ENCODE measurements around the gene PRRT1.
"Not testable (repeated sequence)": the region's sequence is repeated elsewhere in the genome, so short reads cannot be mapped to it uniquely, and the experiment has no call there.

Gene PRRT1

GRCh38 chr6:32190911-32191677 is 39.4 kb upstream of the PRRT1 start:
- H3K4me1 ChIP-seq (ENCODE audit: insufficient read depth, low read length): peaks cover 35% of the 10 kb centered on the region
- H3K36me3 ChIP-seq (ENCODE audit: insufficient read depth, low read length): 0 out of 2 replicates have a peak, but pooled peaks cover 3% of the 10 kb centered on the region
- no peaks in the 10 kb centered on the region for H3K9me3 ChIP-seq (ENCODE audit: control insufficient read depth, insufficient read depth, low read length)
- no peak overlapping the region; the same call in 1 of the 2 replicates for H3K9ac ChIP-seq (ENCODE audit: low read depth, low read length)

- H3K9me3 ChIP-seq (ENCODE audit: control insufficient read depth, insufficient read depth, low read length): no peaks in the 10 kb centered on the region
- 0 out of 2 replicates have a peak, but pooled peaks cover 3% of the 10 kb centered on the region for H3K36me3 ChIP-seq (ENCODE audit: insufficient read depth, low read length)
- peaks cover 38% of the 10 kb centered on the region for H3K4me1 ChIP-seq (ENCODE audit: insufficient read depth, low read length)
- peak within 1 kb of the TSS; percentile 77 for H3K9ac ChIP-seq (ENCODE audit: low read depth, low read length)
These were observed 38.5 kb upstream of the PRRT1 start, which contains the start of gene PBX2 for GRCh38 chr6:32190054-32190851. Gene PBX2, minus strand, starts transcription at chr6:32190202. Its CDS starts 287 bp downstream, at chr6:32189915.

- H3K9me3 ChIP-seq (ENCODE audit: control insufficient read depth, insufficient read depth, low read length): no peaks in the 10 kb centered on the region
- 0 out of 2 replicates have a peak, but pooled peaks cover 3% of the 10 kb centered on the region for H3K36me3 ChIP-seq (ENCODE audit: insufficient read depth, low read length)
- H3K4me1 ChIP-seq (ENCODE audit: insufficient read depth, low read length): peaks cover 36% of the 10 kb centered on the region
- peak overlapping the region; percentile 77; the same call in 1 of the 2 replicates for H3K9ac ChIP-seq (ENCODE audit: low read depth, low read length)
These were observed 38.0 kb upstream of the PRRT1 start for GRCh38 chr6:32189742-32190053.

GRCh38 chr6:32189069-32189741 is 37.5 kb upstream of the PRRT1 start:
- H3K9ac ChIP-seq (ENCODE audit: low read depth, low read length): peak overlapping the region; percentile 77
- H3K36me3 ChIP-seq (ENCODE audit: insufficient read depth, low read length): 0 out of 2 replicates have a peak, but pooled peaks cover 3% of the 10 kb centered on the region
- no peaks in the 10 kb centered on the region for H3K9me3 ChIP-seq (ENCODE audit: control insufficient read depth, insufficient read depth, low read length)
- peaks cover 31% of the 10 kb centered on the region for H3K4me1 ChIP-seq (ENCODE audit: insufficient read depth, low read length)

- H3K9me3 ChIP-seq (ENCODE audit: control insufficient read depth, insufficient read depth, low read length): no peaks in the 10 kb centered on the region
- peak overlapping the region; percentile 77 for H3K9ac ChIP-seq (ENCODE audit: low read depth, low read length)
- 0 out of 2 replicates have a peak, but pooled peaks cover 3% of the 10 kb centered on the region for H3K36me3 ChIP-seq (ENCODE audit: insufficient read depth, low read length)
- H3K4me1 ChIP-seq (ENCODE audit: insufficient read depth, low read length): peaks cover 26% of the 10 kb centered on the region
These were observed 36.8 kb upstream of the PRRT1 start for GRCh38 chr6:32188381-32189068.

GRCh38 chr6:32187725-32188380 is 36.1 kb upstream of the PRRT1 start:
- H3K4me1 ChIP-seq (ENCODE audit: insufficient read depth, low read length): peaks cover 26% of the 10 kb centered on the region
- H3K9ac ChIP-seq (ENCODE audit: low read depth, low read length); H3K36me3 ChIP-seq (ENCODE audit: insufficient read depth, low read length); H3K9me3 ChIP-seq (ENCODE audit: control insufficient read depth, insufficient read depth, low read length): not testable (repeated sequence)

- Histone ChIP-seq H3K9ac (ENCODE audit: low read depth, low read length) (no peak overlapping the region), H3K9me3 (ENCODE audit: control insufficient read depth, insufficient read depth, low read length) (no peaks in the 10 kb centered on the region), H3K4me1 (ENCODE audit: insufficient read depth, low read length) (peaks cover 25% of the 10 kb centered on the region), H3K36me3 (ENCODE audit: insufficient read depth, low read length) (0 out of 2 replicates have a peak, but pooled peaks cover 3% of the 10 kb centered on the region)
These were observed 35.4 kb upstream of the PRRT1 start for GRCh38 chr6:32187009-32187709.

GRCh38 chr6:32186151-32186840 is 34.6 kb upstream of the PRRT1 start:
- H3K4me1 ChIP-seq (ENCODE audit: insufficient read depth, low read length): peaks cover 16% of the 10 kb centered on the region
- H3K9me3 ChIP-seq (ENCODE audit: control insufficient read depth, insufficient read depth, low read length); H3K9ac ChIP-seq (ENCODE audit: low read depth, low read length); H3K36me3 ChIP-seq (ENCODE audit: insufficient read depth, low read length): not testable (repeated sequence)

GRCh38 chr6:32185681-32186131 is 34.0 kb upstream of the PRRT1 start:
- not testable (repeated sequence) for H3K36me3 ChIP-seq (ENCODE audit: insufficient read depth, low read length); H3K9me3 ChIP-seq (ENCODE audit: control insufficient read depth, insufficient read depth, low read length); H3K9ac ChIP-seq (ENCODE audit: low read depth, low read length)
- H3K4me1 ChIP-seq (ENCODE audit: insufficient read depth, low read length): peaks cover 11% of the 10 kb centered on the region

GRCh38 chr6:32184084-32184640 is 32.4 kb upstream of the PRRT1 start, which contains the start of gene AGER:
Gene AGER, minus strand, starts transcription at chr6:32184253. Its CDS starts 31 bp downstream, at chr6:32184222.
- peaks cover 9% of the 10 kb centered on the region; the same call in 1 of the 2 replicates for H3K36me3 ChIP-seq (ENCODE audit: insufficient read depth, low read length)
- peaks cover 10% of the 10 kb centered on the region for H3K4me1 ChIP-seq (ENCODE audit: insufficient read depth, low read length)
- H3K9ac ChIP-seq (ENCODE audit: low read depth, low read length): no peak within 1 kb of the TSS
- H3K9me3 ChIP-seq (ENCODE audit: control insufficient read depth, insufficient read depth, low read length): no peaks in the 10 kb centered on the region

GRCh38 chr6:32183483-32184083 is 31.8 kb upstream of the PRRT1 start:
- Histone ChIP-seq H3K9ac (ENCODE audit: low read depth, low read length) (no peak overlapping the region), H3K4me1 (ENCODE audit: insufficient read depth, low read length) (peaks cover 5% of the 10 kb centered on the region; the same call in 1 of the 2 replicates), H3K9me3 (ENCODE audit: control insufficient read depth, insufficient read depth, low read length) (no peaks in the 10 kb centered on the region), H3K36me3 (ENCODE audit: insufficient read depth, low read length) (peaks cover 9% of the 10 kb centered on the region; the same call in 1 of the 2 replicates)

GRCh38 chr6:32183030-32183429 is 31.3 kb upstream of the PRRT1 start:
- Histone ChIP-seq H3K9ac (ENCODE audit: low read depth, low read length) (no peak overlapping the region), H3K4me1 (ENCODE audit: insufficient read depth, low read length) (0 out of 2 replicates have a peak, but pooled peaks cover 3% of the 10 kb centered on the region), H3K9me3 (ENCODE audit: control insufficient read depth, insufficient read depth, low read length) (no peaks in the 10 kb centered on the region), H3K36me3 (ENCODE audit: insufficient read depth, low read length) (peaks cover 9% of the 10 kb centered on the region; the same call in 1 of the 2 replicates)

Measured in ES-I3 (cell line).